HEK293 (cell line): ENCODE results near the gene SPPL2C.

ENCODE experiments used
- CTCF ChIP-seq: fragments of 450-650 bp; formaldehyde crosslinking; IDR thresholded peaks from 2 replicates; pipeline ENCODE4 v1.5.1; 2016; ENCODE audit warnings: missing biosample characterization, missing genetic modification characterization
- ZNF704 ChIP-seq: fragments of 450-650 bp; formaldehyde crosslinking; IDR thresholded peaks from 2 replicates; pipeline ENCODE4 v1.5.1; 2016; ENCODE audit warnings: missing biosample characterization, missing genetic modification characterization

DNA sequence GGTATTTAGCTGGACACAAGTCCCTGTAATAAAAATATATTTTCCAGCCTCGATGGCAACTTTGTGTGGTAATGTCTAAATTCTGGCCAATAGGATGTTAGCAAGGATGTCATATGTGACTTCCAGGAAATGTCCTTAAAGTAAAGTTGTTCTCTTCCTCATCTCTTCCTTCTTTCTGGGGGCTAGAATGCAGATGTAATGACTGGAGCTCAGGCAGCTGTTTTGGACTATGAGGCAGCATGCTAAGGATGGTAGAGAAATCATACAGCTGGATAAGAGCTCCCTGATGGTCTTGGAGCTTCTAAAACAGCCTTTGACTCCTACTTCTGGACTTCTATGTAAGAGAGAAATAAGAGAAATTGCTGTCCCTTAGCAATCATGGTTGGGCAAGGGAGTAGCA lies 32.8 kb downstream of the SPPL2C start:
- TF ChIP-seq CTCF (tag by site-specific recombination) (no peak), ZNF704 (tag by site-specific recombination) (no peak)
